Keratinocyte (primary cell): ENCODE results near the gene TAL2. TPM values are rescaled to one million over a fixed set of nuclear protein-coding genes. Genes with fewer than 3 reads are reported as not detected.

ENCODE experiments used
- DNase-seq: peaks from one replicate; pipeline ENCODE4 v3.0.0-alpha.2; 2011; ENCODE audit warnings: low read depth, missing footprints, low spot score
- FAIRE-seq: peaks from 2 replicates; lab custom pipeline; 2011; peaks lifted over from hg19 to GRCh38; lab: Jason Lieb, UNC
- H2AFZ ChIP-seq: 2 replicates; pipeline ENCODE4 v1.6.0; 2012; ENCODE audit warnings: low read length, control low read depth, inconsistent platforms; ENCODE audit not compliant: control insufficient read depth
- H3K27ac ChIP-seq: 2 replicates; pipeline ENCODE4 v1.5.1; 2011; ENCODE audit warnings: low read length; ENCODE audit not compliant: control insufficient read depth, insufficient read depth
- H3K27me3 ChIP-seq: 3 replicates; pipeline ENCODE4 v1.6.0; 2011; ENCODE audit warnings: low read length; ENCODE audit not compliant: control insufficient read depth, insufficient read depth; ENCODE audit errors: extremely low read depth
- H3K36me3 ChIP-seq, 2 experiments: 2 replicates in 1 of 2; 3 replicates in 1 of 2; pipeline ENCODE4 v1.5.1; 2011; ENCODE audit warnings: low read length in 2 of 2, mild to moderate bottlenecking in 1 of 2; ENCODE audit not compliant: control insufficient read depth in 2 of 2, insufficient read depth in 2 of 2; ENCODE audit errors: extremely low read depth in 1 of 2
- H3K4me1 ChIP-seq: 3 replicates; pipeline ENCODE4 v1.5.1; 2011; ENCODE audit warnings: low read length; ENCODE audit not compliant: control insufficient read depth, insufficient read depth; ENCODE audit errors: extremely low read depth
- H3K4me2 ChIP-seq: 3 replicates; pipeline ENCODE4 v1.6.0; 2011; ENCODE audit warnings: low read depth, low read length; ENCODE audit not compliant: control insufficient read depth, insufficient read depth; ENCODE audit errors: extremely low read depth
- H3K4me3 ChIP-seq, 3 experiments: fragments of 200-600 bp in 1 of 3; sonication (generic) in 1 of 3; 2 replicates in 2 of 3; 3 replicates in 1 of 3; pipeline ENCODE4 v1.5.1; 2011 to 2016; ENCODE audit warnings: low read length in 3 of 3, mild to moderate bottlenecking in 3 of 3, control low read depth in 2 of 3, inconsistent platforms in 1 of 3, low read depth in 1 of 3, mixed read lengths in 1 of 3, mixed run types in 1 of 3, moderate library complexity in 1 of 3; ENCODE audit not compliant: control insufficient read depth in 2 of 3, insufficient read depth in 2 of 3; ENCODE audit errors: extremely low read depth in 1 of 3
- H3K79me2 ChIP-seq: 2 replicates; pipeline ENCODE4 v1.6.0; 2012; ENCODE audit warnings: low read length; ENCODE audit not compliant: control insufficient read depth, insufficient read depth
- H3K9ac ChIP-seq: 3 replicates; pipeline ENCODE4 v1.6.0; 2011; ENCODE audit warnings: low read length; ENCODE audit not compliant: control insufficient read depth, insufficient read depth; ENCODE audit errors: extremely low read depth
- H3K9me1 ChIP-seq: 3 replicates; pipeline ENCODE4 v1.6.0; 2011; ENCODE audit warnings: low read length; ENCODE audit not compliant: control insufficient read depth, insufficient read depth; ENCODE audit errors: extremely low read depth
- H3K9me3 ChIP-seq: 2 replicates; pipeline ENCODE4 v1.5.1; 2012; ENCODE audit warnings: low read depth, low read length; ENCODE audit not compliant: control insufficient read depth
- H4K20me1 ChIP-seq: 3 replicates; pipeline ENCODE4 v1.6.0; 2011; ENCODE audit warnings: low read length; ENCODE audit not compliant: control insufficient read depth, insufficient read depth; ENCODE audit errors: extremely low read depth
- CTCF ChIP-seq, 3 experiments: IDR thresholded peaks in 1 of 3; conservative IDR thresholded peaks in 1 of 3; optimal IDR thresholded peaks in 1 of 3; 2 replicates in 2 of 3; 3 replicates in 1 of 3; pipeline versions ENCODE3 to v1.5.1; 2011; ENCODE audit warnings: low read length in 3 of 3, mild to moderate bottlenecking in 3 of 3, moderate library complexity in 2 of 3, control low read depth in 1 of 3, inconsistent platforms in 1 of 3; ENCODE audit not compliant: insufficient read depth in 2 of 3; ENCODE audit errors: extremely low read depth in 1 of 3
- EZH2 ChIP-seq: IDR thresholded peaks from one replicate; pipeline ENCODE4 v1.6.1; 2012; ENCODE audit warnings: inconsistent platforms, mild to moderate bottlenecking, low read length, moderate library complexity
- dilution Hi-C: fragments of 300-500 bp; cut with MboI; formaldehyde crosslinking; loops from one replicate; pipeline ENCODE4 v1.7.0; 2020; ENCODE audit warnings: low sequenced_read_pairs; ENCODE audit not compliant: extremely low pct_ligation_motif_present
- polyA plus RNA-seq, 5 experiments: library from polyadenylated mRNA; depleted of rRNA in 3 of 5; stranded (reverse) in 3 of 5; stranded (forward) in 1 of 5; unstranded in 1 of 5; fragments of >200 nt; gene quantifications; 1 replicate in 1 of 5; 2 replicates in 3 of 5; 3 replicates in 1 of 5; pipeline versions ENCODE4 v1.2.1 to v1.2.3, GENCODE V29; 2011 to 2012; ENCODE audit warnings: missing spikeins in 2 of 5, low read depth in 1 of 5, low replicate concordance in 1 of 5

Gene TAL2
- polyA plus RNA-seq, 1 donor (not counting 4 experiments of a cell fraction or from before 2014, with no cell fraction given), result not detected

- Histone ChIP-seq H3K4me3 (no peak overlapping the region), H3K36me3 (no peaks in the 10 kb centered on the region), H3K4me2 (no peak overlapping the region), H3K9me3 (no peaks in the 10 kb centered on the region), H3K27ac (no peak overlapping the region), H3K27me3 (no peaks in the 10 kb centered on the region), H3K79me2 (no peaks in the 10 kb centered on the region), H4K20me1 (no peaks in the 10 kb centered on the region), H3K9me1 (no peaks in the 10 kb centered on the region), H2AFZ (no peak overlapping the region), H3K4me1 (no peaks in the 10 kb centered on the region), H3K9ac (no peak overlapping the region)
- dilution Hi-C loops, result no loop called here
- no peak for TF ChIP-seq EZH2
- no peak for TF ChIP-seq CTCF (optimal IDR thresholded peaks at IDR 0.05 in 1 of 3, IDR thresholded peaks at IDR 0.05 in 1 of 3, conservative IDR thresholded peaks at IDR 0.05 in 1 of 3; ENCODE audit: extremely low read depth in 1 of 3, insufficient read depth in 2 of 3, low read length in 3 of 3)
- DNase-seq, result no peak
- FAIRE-seq, result no peak
Observed at GRCh38 chr9:105679257-105680022, 17.2 kb downstream of the TAL2 start.

GRCh38 chr9:105681313-105681712 is 19.1 kb downstream of the TAL2 start:
- TF ChIP-seq CTCF (optimal IDR thresholded peaks at IDR 0.05 in 1 of 3, IDR thresholded peaks at IDR 0.05 in 1 of 3, conservative IDR thresholded peaks at IDR 0.05 in 1 of 3; ENCODE audit: extremely low read depth in 1 of 3, insufficient read depth in 2 of 3, low read length in 3 of 3), result no peak
- Histone ChIP-seq H4K20me1 (no peaks in the 10 kb centered on the region), H3K4me2 (no peak overlapping the region), H3K36me3 (no peaks in the 10 kb centered on the region), H3K4me1 (no peaks in the 10 kb centered on the region), H3K9ac (no peak overlapping the region), H3K9me1 (no peaks in the 10 kb centered on the region), H3K79me2 (no peaks in the 10 kb centered on the region), H3K27ac (no peak overlapping the region), H2AFZ (no peak overlapping the region), H3K27me3 (no peaks in the 10 kb centered on the region), H3K9me3 (no peaks in the 10 kb centered on the region), H3K4me3 (no peak overlapping the region)
- DNase-seq (no peak), FAIRE-seq (no peak)
- dilution Hi-C loops, result no loop called here
